Measurements from ENCODE around the gene CPVL.

CPVL gene

GRCh38 chr7:28992798-28993197, 153.5 kb downstream of the CPVL start:
- no peak overlapping the region for H3K9ac ChIP-seq (ENCODE audit: low read length)
- no peak overlapping the region for H2BK120ac ChIP-seq (ENCODE audit: low read depth, low read length)
- H3K27me3 ChIP-seq (ENCODE audit: insufficient read depth, low read length, poor library complexity) = no peaks in the 10 kb centered on the region
- H4K5ac ChIP-seq (ENCODE audit: low read length) = no peak overlapping the region
- H3K4me3 ChIP-seq (ENCODE audit: low read length) = no peak overlapping the region
- H3K4me1 ChIP-seq (ENCODE audit: control insufficient read depth, low read depth, low read length) = no peaks in the 10 kb centered on the region
- H3K23ac ChIP-seq (ENCODE audit: low read length) = no peak overlapping the region
- H2BK15ac ChIP-seq (replicated peaks; ENCODE audit: low read depth) = no peak overlapping the region
- no CpG with 5 or more reads among the region's 1 CpG for WGBS (ENCODE audit: extremely low coverage, insufficient coverage, low lambda C conversion rate)
- H3K79me2 ChIP-seq (ENCODE audit: control insufficient read depth, insufficient read depth, low read length) = no peaks in the 10 kb centered on the region
- H3K79me1 ChIP-seq (ENCODE audit: low read length) = no peaks in the 10 kb centered on the region
- H3K27ac ChIP-seq (ENCODE audit: low read depth, low read length) = no peak overlapping the region
- no peak overlapping the region for H4K8ac ChIP-seq (ENCODE audit: low read depth, low read length)
- no peak overlapping the region for H2BK5ac ChIP-seq (ENCODE audit: low read length)
- H3K4ac ChIP-seq (ENCODE audit: low read depth, low read length) = no peak overlapping the region
- H2AK5ac ChIP-seq (ENCODE audit: low read length) = no peak overlapping the region
- no peak overlapping the region for H3K4me2 ChIP-seq (ENCODE audit: low read length)
- DNase-seq = no peak
- H3K18ac ChIP-seq (ENCODE audit: low read length) = no peak overlapping the region
- no peak overlapping the region for H3K56ac ChIP-seq (ENCODE audit: low read length)
- H3K36me3 ChIP-seq (ENCODE audit: control insufficient read depth, insufficient read depth, low read length) = no peaks in the 10 kb centered on the region

- no peak overlapping the region for H3K9ac ChIP-seq (ENCODE audit: low read length)
Observed at GRCh38 chr7:28990200-28990960, 156.0 kb downstream of the CPVL start.

GRCh38 chr7:28989211-28989980, 156.9 kb downstream of the CPVL start:
- Histone ChIP-seq H3K4me3 (ENCODE audit: low read length) (no peak overlapping the region), H3K9ac (ENCODE audit: low read length) (no peak overlapping the region), H3K79me2 (ENCODE audit: control insufficient read depth, insufficient read depth, low read length) (no peaks in the 10 kb centered on the region), H3K18ac (ENCODE audit: low read length) (no peak overlapping the region), H4K5ac (ENCODE audit: low read length) (no peak overlapping the region), H2BK15ac (replicated peaks; ENCODE audit: low read depth) (no peak overlapping the region), H3K27ac (ENCODE audit: low read depth, low read length) (no peak overlapping the region), H3K79me1 (ENCODE audit: low read length) (no peaks in the 10 kb centered on the region), H4K8ac (ENCODE audit: low read depth, low read length) (no peak overlapping the region), H3K4me1 (ENCODE audit: control insufficient read depth, low read depth, low read length) (no peaks in the 10 kb centered on the region), H2AK5ac (ENCODE audit: low read length) (no peak overlapping the region), H2BK5ac (ENCODE audit: low read length) (no peak overlapping the region), H3K4ac (ENCODE audit: low read depth, low read length) (no peak overlapping the region), H3K4me2 (ENCODE audit: low read length) (no peak overlapping the region), H3K36me3 (ENCODE audit: control insufficient read depth, insufficient read depth, low read length) (no peaks in the 10 kb centered on the region), H3K23ac (ENCODE audit: low read length) (no peak overlapping the region), H2BK120ac (ENCODE audit: low read depth, low read length) (no peak overlapping the region), H3K56ac (ENCODE audit: low read length) (no peak overlapping the region), H3K27me3 (ENCODE audit: insufficient read depth, low read length, poor library complexity) (no peaks in the 10 kb centered on the region)
- WGBS (ENCODE audit: extremely low coverage, insufficient coverage, low lambda C conversion rate) = no CpG with 5 or more reads among the region's 6 CpGs
- no peak for DNase-seq

More at GRCh38 chr7:28990200-28990960, 156.0 kb downstream of the CPVL start:
- Histone ChIP-seq H3K79me2 (ENCODE audit: control insufficient read depth, insufficient read depth, low read length) (no peaks in the 10 kb centered on the region), H3K79me1 (ENCODE audit: low read length) (no peaks in the 10 kb centered on the region), H3K4ac (ENCODE audit: low read depth, low read length) (no peak overlapping the region), H3K56ac (ENCODE audit: low read length) (no peak overlapping the region), H3K23ac (ENCODE audit: low read length) (no peak overlapping the region), H4K8ac (ENCODE audit: low read depth, low read length) (no peak overlapping the region), H3K27ac (ENCODE audit: low read depth, low read length) (no peak overlapping the region), H3K4me1 (ENCODE audit: control insufficient read depth, low read depth, low read length) (no peaks in the 10 kb centered on the region), H3K18ac (ENCODE audit: low read length) (no peak overlapping the region), H2AK5ac (ENCODE audit: low read length) (no peak overlapping the region), H3K36me3 (ENCODE audit: control insufficient read depth, insufficient read depth, low read length) (no peaks in the 10 kb centered on the region), H2BK120ac (ENCODE audit: low read depth, low read length) (no peak overlapping the region), H3K27me3 (ENCODE audit: insufficient read depth, low read length, poor library complexity) (no peaks in the 10 kb centered on the region), H4K5ac (ENCODE audit: low read length) (no peak overlapping the region), H2BK5ac (ENCODE audit: low read length) (no peak overlapping the region), H3K4me2 (ENCODE audit: low read length) (no peak overlapping the region), H2BK15ac (replicated peaks; ENCODE audit: low read depth) (no peak overlapping the region), H3K4me3 (ENCODE audit: low read length) (no peak overlapping the region)
- no CpG with 5 or more reads among the region's 11 CpGs for WGBS (ENCODE audit: extremely low coverage, insufficient coverage, low lambda C conversion rate)
- DNase-seq = no peak

- WGBS (ENCODE audit: extremely low coverage, insufficient coverage, low lambda C conversion rate) = no CpG with 5 or more reads among the region's 4 CpGs
- H3K4me3 ChIP-seq (ENCODE audit: low read length) = no peak overlapping the region
- H3K9ac ChIP-seq (ENCODE audit: low read length) = no peak overlapping the region
- DNase-seq = peak; percentile 69
- no peak overlapping the region for H2BK5ac ChIP-seq (ENCODE audit: low read length)
- no peak overlapping the region for H2AK5ac ChIP-seq (ENCODE audit: low read length)
- no peak overlapping the region for H3K27ac ChIP-seq (ENCODE audit: low read depth, low read length)
- H3K79me1 ChIP-seq (ENCODE audit: low read length) = no peaks in the 10 kb centered on the region
- no peak overlapping the region for H3K4ac ChIP-seq (ENCODE audit: low read depth, low read length)
- no peak overlapping the region for H2BK120ac ChIP-seq (ENCODE audit: low read depth, low read length)
- H3K36me3 ChIP-seq (ENCODE audit: control insufficient read depth, insufficient read depth, low read length) = no peaks in the 10 kb centered on the region
- no peak overlapping the region for H3K56ac ChIP-seq (ENCODE audit: low read length)
- no peaks in the 10 kb centered on the region for H3K27me3 ChIP-seq (ENCODE audit: insufficient read depth, low read length, poor library complexity)
- H4K8ac ChIP-seq (ENCODE audit: low read depth, low read length) = no peak overlapping the region
- H2BK15ac ChIP-seq (replicated peaks; ENCODE audit: low read depth) = no peak overlapping the region
- H4K5ac ChIP-seq (ENCODE audit: low read length) = no peak overlapping the region
- no peak overlapping the region for H3K23ac ChIP-seq (ENCODE audit: low read length)
- no peaks in the 10 kb centered on the region for H3K4me1 ChIP-seq (ENCODE audit: control insufficient read depth, low read depth, low read length)
- H3K4me2 ChIP-seq (ENCODE audit: low read length) = no peak overlapping the region
- H3K79me2 ChIP-seq (ENCODE audit: control insufficient read depth, insufficient read depth, low read length) = no peaks in the 10 kb centered on the region
- H3K18ac ChIP-seq (ENCODE audit: low read length) = no peak overlapping the region
Observed at GRCh38 chr7:28988810-28989209, 157.5 kb downstream of the CPVL start.

GRCh38 chr7:28988091-28988490, 158.2 kb downstream of the CPVL start:
- Histone ChIP-seq H4K8ac (ENCODE audit: low read depth, low read length) (no peak overlapping the region), H3K27ac (ENCODE audit: low read depth, low read length) (no peak overlapping the region), H3K27me3 (ENCODE audit: insufficient read depth, low read length, poor library complexity) (no peaks in the 10 kb centered on the region), H3K4ac (ENCODE audit: low read depth, low read length) (no peak overlapping the region), H2BK5ac (ENCODE audit: low read length) (no peak overlapping the region), H3K4me3 (ENCODE audit: low read length) (no peak overlapping the region), H2BK15ac (replicated peaks; ENCODE audit: low read depth) (no peak overlapping the region), H3K56ac (ENCODE audit: low read length) (no peak overlapping the region), H3K23ac (ENCODE audit: low read length) (no peak overlapping the region), H2BK120ac (ENCODE audit: low read depth, low read length) (no peak overlapping the region), H3K4me2 (ENCODE audit: low read length) (no peak overlapping the region), H4K5ac (ENCODE audit: low read length) (no peak overlapping the region), H3K4me1 (ENCODE audit: control insufficient read depth, low read depth, low read length) (no peaks in the 10 kb centered on the region), H2AK5ac (ENCODE audit: low read length) (no peak overlapping the region), H3K36me3 (ENCODE audit: control insufficient read depth, insufficient read depth, low read length) (no peaks in the 10 kb centered on the region), H3K79me1 (ENCODE audit: low read length) (no peaks in the 10 kb centered on the region), H3K18ac (ENCODE audit: low read length) (no peak overlapping the region), H3K79me2 (ENCODE audit: control insufficient read depth, insufficient read depth, low read length) (no peaks in the 10 kb centered on the region), H3K9ac (ENCODE audit: low read length) (no peak overlapping the region)
- no peak for DNase-seq
- no CpG with 5 or more reads among the region's 5 CpGs for WGBS (ENCODE audit: extremely low coverage, insufficient coverage, low lambda C conversion rate)

Data from mesendoderm (in vitro differentiated cells).